PC-9 (cell line): Measurements from ENCODE around the gene PPP1R27. TPM values are rescaled to one million over a fixed set of nuclear protein-coding genes. Genes with fewer than 3 reads are reported as not detected.

Experiments
- BruUV-seq: library from RNA; stranded (reverse); fragments of 400-500 nt; replicated peaks from 2 replicates; lab custom pipeline; 2021; lab: Mats Ljungman, UMichigan
- CTCF ChIA-PET: fragments of 300-600 bp; sonication (Branson Sonifier 250); formaldehyde crosslinking; loops from one replicate; lab custom pipeline; 2022; ENCODE audit warnings: antibody characterized with exemption; lab: Charles Lee
- POLR2A ChIA-PET: fragments of 300-600 bp; sonication (Branson Sonifier 250); formaldehyde crosslinking; loops from one replicate; lab custom pipeline; 2022; ENCODE audit warnings: antibody characterized with exemption; ENCODE audit not compliant: unreplicated experiment; lab: Charles Lee
- DNase-seq, 2 experiments: peaks; one replicate each; pipeline versions ENCODE4 v3.0.0 to v3.0.0-alpha.2; 2015 to 2022; ENCODE audit warnings: mixed read lengths in 1 of 2
- H2AFZ ChIP-seq: fragments of 200-600 bp; sonication (generic); 2 replicates; pipeline ENCODE4 v1.8.1; 2017; ENCODE audit warnings: antibody characterized with exemption
- H3F3A ChIP-seq: fragments of 200-600 bp; sonication (generic); 2 replicates; pipeline ENCODE4 v1.8.1; 2017; ENCODE audit warnings: antibody characterized with exemption, mild to moderate bottlenecking, low read depth; ENCODE audit not compliant: insufficient read depth
- H3K27ac ChIP-seq: fragments of 200-600 bp; sonication (generic); 2 replicates; pipeline ENCODE4 v1.6.1; 2016; ENCODE audit warnings: mixed run types
- H3K27me3 ChIP-seq: fragments of 200-600 bp; sonication (generic); 2 replicates; pipeline ENCODE4 v1.6.1; 2016; ENCODE audit warnings: low read depth, mixed run types; ENCODE audit not compliant: insufficient read depth
- H3K36me3 ChIP-seq: fragments of 200-600 bp; sonication (generic); 2 replicates; pipeline ENCODE4 v1.6.1; 2016; ENCODE audit warnings: low read depth, mixed run types
- H3K4me1 ChIP-seq: fragments of 200-600 bp; sonication (generic); replicated peaks from 2 replicates; pipeline ENCODE4 v1.6.1; 2016; ENCODE audit warnings: mixed run types; ENCODE audit not compliant: insufficient read depth
- H3K4me2 ChIP-seq: fragments of 200-600 bp; sonication (generic); 2 replicates; pipeline ENCODE4 v1.6.1; 2017; ENCODE audit warnings: mixed run types
- H3K4me3 ChIP-seq: fragments of 200-600 bp; sonication (generic); 2 replicates; pipeline ENCODE4 v1.6.1; 2016; ENCODE audit warnings: mixed run types
- H3K79me2 ChIP-seq: fragments of 200-600 bp; sonication (generic); 2 replicates; pipeline ENCODE4 v1.6.1; 2017; ENCODE audit warnings: low read depth, mixed run types
- H3K9me2 ChIP-seq: fragments of 200-600 bp; sonication (generic); 2 replicates; pipeline ENCODE4 v1.8.1; 2017; ENCODE audit warnings: mild to moderate bottlenecking; ENCODE audit not compliant: insufficient read depth
- H3K9me3 ChIP-seq: fragments of 200-600 bp; sonication (generic); 2 replicates; pipeline ENCODE4 v1.8.1; 2016; ENCODE audit warnings: low read depth; ENCODE audit not compliant: insufficient read depth
- H4K20me1 ChIP-seq: fragments of 200-600 bp; sonication (generic); 2 replicates; pipeline ENCODE4 v1.8.1; 2017; ENCODE audit not compliant: insufficient read depth
- CTCF ChIP-seq: fragments of 200-600 bp; sonication (generic); conservative IDR thresholded peaks from 2 replicates; pipeline ENCODE4 v1.6.1; 2017; ENCODE audit warnings: mixed run types, antibody characterized with exemption, mild to moderate bottlenecking, moderate library complexity
- EZH2 ChIP-seq: fragments of 200-600 bp; sonication (generic); IDR thresholded peaks from 2 replicates; pipeline ENCODE4 v1.8.0; 2017; ENCODE audit warnings: antibody characterized with exemption, low read depth
- intact Hi-C: fragments of 100-400 bp; cut with micrococcal nuclease; formaldehyde crosslinking; loops from one replicate; pipeline ENCODE4 v1.10.0; 2022; ENCODE audit not compliant: unreplicated experiment
- total RNA-seq: library from RNA; stranded (reverse); gene quantifications from 2 replicates; pipeline ENCODE4 v1.2.3, GENCODE V29; 2021

PPP1R27 gene
- total RNA-seq, 1 experiment from 2014 or later: not detected

GRCh38 chr17:81858967-81859905, 24.4 kb upstream of the PPP1R27 start:
- TSS peak; percentile 35 for BruUV-seq
- Histone ChIP-seq H3K9me2 (no peaks in the 10 kb centered on the region), H3K36me3 (peaks cover 10% of the 10 kb centered on the region; the same call in 1 of the 2 replicates), H4K20me1 (peaks cover 30% of the 10 kb centered on the region), H3K27ac (peak overlapping the region; percentile 66; the same call in 1 of the 2 replicates), H3K27me3 (no peaks in the 10 kb centered on the region), H3K4me2 (peak overlapping the region; percentile 94), H3K79me2 (peaks cover 70% of the 10 kb centered on the region), H2AFZ (no peak overlapping the region), H3F3A (peaks cover 9% of the 10 kb centered on the region; the same call in 1 of the 2 replicates), H3K4me3 (peak overlapping the region; percentile 91), H3K4me1 (no peaks in the 10 kb centered on the region), H3K9me3 (no peaks in the 10 kb centered on the region)
- POLR2A ChIA-PET: interaction anchor here (0.6 to 0.7 kb wide), 4 partner anchors 69 to 870 kb away, joined by 3 to 6 read pairs (median 4); partner anchors contain the start of gene FSCN2
- TF ChIP-seq CTCF: no peak
- TF ChIP-seq EZH2: no peak
- DNase-seq: no peak
- intact Hi-C loops: loop anchor here (1.0 kb wide), 1 partner anchor 27 kb away; no protein-coding TSS in a partner anchor
- CTCF ChIA-PET: no interaction called here

GRCh38 chr17:81858170-81858966, 23.5 kb upstream of the PPP1R27 start:
- H3K4me3 ChIP-seq: no peak overlapping the region; the same call in 1 of the 2 replicates
- DNase-seq: no peak
- intact Hi-C loops: no loop called here
- ChIA-PET CTCF (interaction anchor here (0.5 kb wide), 1 partner anchor 636 kb away, joined by 15 read pairs; the partner anchor contains the start of gene CEP131), POLR2A (no interaction called here)
- H3K27me3 ChIP-seq: no peaks in the 10 kb centered on the region
- H4K20me1 ChIP-seq: peaks cover 25% of the 10 kb centered on the region
- peaks cover 61% of the 10 kb centered on the region for H3K79me2 ChIP-seq
- no peak overlapping the region for H2AFZ ChIP-seq
- H3K27ac ChIP-seq: no peak overlapping the region
- no peaks in the 10 kb centered on the region for H3K9me2 ChIP-seq
- peaks cover 8% of the 10 kb centered on the region; the same call in 1 of the 2 replicates for H3F3A ChIP-seq
- TF ChIP-seq EZH2 (no peak), CTCF (no peak)
- BruUV-seq: no TSS peak
- H3K4me2 ChIP-seq: peak overlapping the region; percentile 94
- no peaks in the 10 kb centered on the region for H3K9me3 ChIP-seq
- H3K4me1 ChIP-seq: no peaks in the 10 kb centered on the region
- H3K36me3 ChIP-seq: peaks cover 7% of the 10 kb centered on the region; the same call in 1 of the 2 replicates
